Measurements from ENCODE around the gene ZNF256.

GRCh38 chr19:57927587-57927986, 19.9 kb downstream of the ZNF256 start:
- TF ChIP-seq EP300 (IDR thresholded peaks at IDR 0.05; ENCODE audit: low read depth in 2 of 2, low read length in 2 of 2) (no peak), EP300 (CRISPR knock-in tag; IDR thresholded peaks at IDR 0.05; ENCODE audit: borderline replicate concordance) (no peak), YY1 (IDR thresholded peaks at IDR 0.05; ENCODE audit: insufficient read depth, insufficient replicate concordance, low read depth, low read length) (no peak), CTCF (CRISPR knock-in tag; IDR thresholded peaks at IDR 0.05) (no peak), ZNF280B (CRISPR knock-in tag; IDR thresholded peaks at IDR 0.05; ENCODE audit: borderline replicate concordance) (no peak), SUZ12 (IDR thresholded peaks at IDR 0.05; ENCODE audit: low read depth, low read length) (no peak), SP1 (IDR thresholded peaks at IDR 0.05) (no peak), SP1 (CRISPR knock-in tag; IDR thresholded peaks at IDR 0.05) (no peak), ZNF274 (CRISPR knock-in tag; IDR thresholded peaks at IDR 0.05) (no peak), MXD4 (CRISPR knock-in tag; IDR thresholded peaks at IDR 0.05) (no peak), ASH2L (IDR thresholded peaks at IDR 0.05; ENCODE audit: insufficient read length, low read depth, low read length) (no peak)

Data from HepG2 (cell line).